Stimulated activated CD4-positive, alpha-beta T cell treated with anti-CD3 and anti-CD28 coated beads, Interleukin-15, amount 100 ng/mL, for 24 hours (primary cell): ENCODE results near the gene MPC2.
"Not testable (repeated sequence)": the region's sequence is repeated elsewhere in the genome, so short reads cannot be mapped to it uniquely, and the experiment has no call there.

Source experiments
- DNase-seq: peaks from one replicate; pipeline ENCODE4 v3.0.0-alpha.2; 2020

MPC2 gene

DNA sequence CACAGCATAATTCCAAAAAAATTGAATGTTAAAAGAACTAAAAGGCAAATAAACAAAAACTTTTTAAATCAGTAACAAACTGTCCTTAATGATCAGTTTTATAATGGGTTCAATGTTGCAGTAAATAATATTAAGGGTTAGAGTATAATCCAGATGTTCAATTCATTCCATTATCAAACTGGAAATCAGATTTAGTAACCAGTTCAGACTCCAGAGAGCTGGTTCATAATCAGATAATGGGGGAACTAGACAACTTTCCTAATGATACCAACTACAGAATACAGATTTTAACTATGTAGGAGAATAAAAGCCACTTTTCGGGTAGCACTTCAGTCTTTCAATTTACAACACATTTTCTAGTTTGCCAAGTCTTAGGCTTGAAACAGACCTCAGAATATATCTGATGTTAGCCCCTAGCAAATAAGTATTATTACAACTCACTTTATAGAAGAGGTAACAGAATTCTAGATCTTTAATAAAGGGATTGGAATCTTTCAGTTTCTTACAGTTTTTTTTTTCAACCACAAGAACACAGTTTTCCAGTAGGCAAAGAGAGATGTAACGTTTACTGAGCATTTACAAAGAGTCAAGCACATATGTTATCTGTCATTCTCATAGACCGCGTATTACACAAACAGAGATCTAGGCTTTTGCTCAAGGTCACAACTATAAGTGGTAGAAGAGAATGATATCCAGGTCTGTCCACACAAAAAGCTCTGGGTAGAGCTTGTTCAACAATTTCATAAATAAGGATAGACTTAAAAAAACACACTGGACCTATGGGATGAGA lies 2.3 kb downstream of the MPC2 start:
- no peak for DNase-seq

DNA sequence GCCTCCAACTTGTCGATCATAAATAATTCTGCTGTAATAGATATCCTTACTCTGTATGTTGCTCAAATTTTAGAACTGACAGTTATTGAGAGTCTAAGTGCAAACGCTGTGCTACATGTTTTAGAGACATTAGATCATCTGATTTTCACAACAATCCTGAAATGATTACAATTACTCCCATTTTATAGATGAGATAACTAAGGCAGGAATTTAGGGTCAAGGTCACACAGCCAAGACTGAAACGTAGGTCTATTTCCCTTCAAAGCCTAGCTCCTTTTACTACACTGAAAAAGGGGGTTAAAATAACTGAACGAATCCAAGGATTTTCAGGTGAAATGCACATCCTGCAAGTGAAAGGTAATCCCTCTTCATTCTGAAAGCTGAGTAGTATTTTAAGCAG lies 3.1 kb downstream of the MPC2 start:
- DNase-seq = no peak

DNA sequence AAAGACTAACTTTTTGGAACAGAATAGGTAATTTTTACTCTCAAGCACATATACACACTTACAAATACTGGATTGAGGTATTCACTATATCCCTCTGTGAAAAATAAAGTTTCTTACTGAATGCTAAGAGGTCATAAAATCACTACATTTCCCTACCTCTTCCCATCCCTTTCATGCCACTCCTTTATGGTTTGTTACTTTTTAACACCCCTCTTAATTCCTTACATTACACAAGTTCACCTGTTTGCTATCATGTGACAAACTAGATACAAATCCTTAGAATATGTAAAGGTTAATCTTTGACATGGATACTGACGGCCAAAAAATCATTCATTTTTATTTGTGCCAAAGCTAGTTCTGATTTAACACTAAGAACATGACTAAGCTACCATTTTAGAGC lies 7.1 kb downstream of the MPC2 start:
- no peak for DNase-seq

DNA sequence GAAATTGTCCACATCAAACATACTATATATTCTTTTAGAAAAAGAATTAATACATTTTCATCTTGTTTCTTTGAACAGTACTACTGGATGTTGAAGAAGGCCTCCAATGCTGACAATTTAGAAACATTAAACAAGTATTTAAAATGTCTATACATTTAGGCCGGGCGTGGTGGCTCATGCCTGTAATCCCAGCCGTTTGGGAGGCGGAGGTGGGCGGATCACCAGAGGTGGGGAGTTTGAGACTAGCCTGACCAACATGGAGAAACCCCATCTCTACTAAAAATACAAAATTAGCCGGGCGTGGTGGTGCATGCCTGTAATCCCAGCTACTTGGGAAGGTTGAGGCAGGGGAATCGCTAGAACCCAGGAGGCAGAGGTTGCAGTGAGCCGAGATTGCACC lies 8.0 kb downstream of the MPC2 start:
- not testable (repeated sequence) for DNase-seq

DNA sequence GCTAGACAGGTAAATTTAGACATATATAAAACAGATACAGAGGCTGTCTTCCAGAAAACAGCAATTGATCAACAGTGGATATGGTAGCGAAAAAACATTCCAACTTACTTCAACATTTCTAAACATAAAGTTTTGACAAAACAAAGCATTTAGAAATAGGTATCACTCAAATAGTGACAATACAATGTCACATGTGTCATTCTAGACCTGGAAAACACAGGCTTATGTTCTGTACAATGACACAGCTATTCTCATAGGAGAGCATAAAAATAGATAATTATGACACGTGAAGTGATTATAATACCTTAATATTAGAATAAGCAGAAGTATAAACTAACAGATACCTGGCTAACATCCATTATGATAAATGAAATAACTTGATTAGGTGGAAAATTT lies 8.4 kb downstream of the MPC2 start:
- no peak for DNase-seq

DNA sequence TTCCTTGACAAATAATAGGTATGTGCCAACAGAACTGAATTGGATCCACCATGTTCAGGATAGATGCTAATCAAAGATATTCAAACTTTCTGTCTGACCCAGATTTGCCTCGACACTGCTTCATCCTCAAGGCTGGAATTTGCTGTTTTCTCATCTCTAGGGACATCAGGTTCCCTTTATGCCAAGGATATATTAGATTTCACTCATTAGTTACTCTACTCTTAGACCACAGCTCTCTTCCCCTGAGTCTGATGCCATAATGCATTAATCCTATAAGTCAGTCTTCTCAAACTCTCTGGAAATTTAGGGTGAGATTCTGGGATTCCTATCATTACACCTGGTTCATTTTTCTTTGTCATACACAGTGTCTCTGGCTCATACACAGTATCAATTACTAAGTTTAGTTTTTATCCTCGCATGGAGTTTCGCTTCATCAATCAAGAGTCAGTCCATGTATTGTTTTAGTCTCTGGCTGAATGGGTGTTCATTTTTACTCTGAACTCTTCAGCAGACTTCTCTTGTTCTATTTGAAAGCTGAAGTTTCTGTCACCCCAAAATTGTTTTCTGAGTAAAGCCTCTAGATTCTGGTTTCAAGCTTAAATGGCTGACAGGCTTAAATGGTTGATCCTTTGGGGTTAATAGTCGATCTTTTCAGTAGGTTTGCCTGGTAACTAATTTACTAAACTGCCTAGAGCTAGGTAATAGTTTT lies 9.7 kb downstream of the MPC2 start:
- no peak for DNase-seq

DNA sequence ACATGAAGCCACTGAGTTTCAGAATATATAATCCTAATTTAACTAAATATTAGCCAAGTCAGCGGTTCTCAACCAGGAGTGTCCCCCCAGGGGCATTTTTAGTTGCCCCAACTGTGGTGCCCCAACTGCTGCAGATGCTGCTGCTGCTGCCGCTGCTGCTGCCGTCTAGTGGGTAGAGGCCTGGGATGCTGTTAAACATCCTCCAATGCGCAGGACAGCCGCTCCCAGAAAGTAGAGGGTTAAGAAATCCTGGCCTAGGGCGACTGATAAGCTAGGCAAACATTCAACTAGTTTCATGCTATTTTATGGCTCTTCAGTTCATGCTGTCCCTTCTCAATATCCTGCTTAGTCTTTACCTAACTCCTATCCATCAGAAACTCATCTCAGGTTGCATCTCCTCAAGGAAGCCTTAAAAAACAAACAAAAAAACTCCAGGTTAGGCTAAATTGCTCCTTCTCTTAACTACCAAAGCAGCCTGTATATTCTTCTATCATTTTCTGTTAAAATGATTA lies 10.3 kb downstream of the MPC2 start:
- DNase-seq = no peak

DNA sequence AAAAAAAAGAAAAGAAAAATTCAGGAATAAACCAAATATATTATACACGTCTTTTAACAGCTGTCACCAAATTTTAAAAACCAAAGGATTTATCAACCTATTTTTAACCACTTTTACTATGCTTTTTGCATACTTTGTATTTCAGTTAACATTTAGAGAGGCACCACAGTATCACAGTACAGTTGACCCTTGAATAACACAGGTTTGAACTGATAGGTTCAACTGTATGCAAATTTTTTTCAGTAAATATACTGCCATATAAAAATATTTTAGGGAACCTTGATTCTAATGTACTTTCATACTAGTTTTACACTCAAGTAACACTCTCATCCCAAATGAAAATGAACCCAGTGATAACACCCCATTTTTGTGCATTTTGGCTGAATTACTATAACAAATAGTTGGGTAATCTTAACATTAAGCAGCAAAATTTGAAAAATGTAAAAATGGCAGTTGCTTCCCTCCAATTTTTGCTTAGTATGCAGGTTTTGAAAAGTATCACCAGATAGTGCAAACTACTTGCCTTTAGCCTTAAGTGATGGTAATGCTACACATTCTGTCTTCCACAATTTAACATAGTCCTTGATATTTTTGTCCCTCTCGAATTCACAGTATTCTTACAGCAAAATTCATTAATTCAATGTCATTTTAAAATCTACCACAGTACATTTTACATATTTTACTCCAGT lies 12.2 kb downstream of the MPC2 start:
- DNase-seq = no peak

DNA sequence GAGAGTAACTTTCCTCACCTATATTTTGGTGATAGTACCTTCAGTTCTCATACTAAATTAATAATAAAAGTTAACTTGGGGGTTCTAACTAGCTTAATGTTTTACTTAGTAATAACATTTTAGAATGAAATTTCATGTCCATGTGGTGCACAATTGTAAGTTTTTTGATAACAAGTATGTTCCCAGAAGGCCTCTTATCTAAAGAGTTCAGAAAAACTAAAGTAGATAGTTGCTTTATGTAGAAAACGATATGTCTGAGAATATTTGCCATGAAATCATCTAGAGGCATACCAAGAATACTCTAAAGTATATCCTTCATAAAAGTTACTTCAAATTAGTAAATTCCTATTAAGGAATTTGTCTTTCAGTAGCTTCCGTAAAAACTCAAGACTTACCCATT lies 12.8 kb downstream of the MPC2 start:
- no peak for DNase-seq

DNA sequence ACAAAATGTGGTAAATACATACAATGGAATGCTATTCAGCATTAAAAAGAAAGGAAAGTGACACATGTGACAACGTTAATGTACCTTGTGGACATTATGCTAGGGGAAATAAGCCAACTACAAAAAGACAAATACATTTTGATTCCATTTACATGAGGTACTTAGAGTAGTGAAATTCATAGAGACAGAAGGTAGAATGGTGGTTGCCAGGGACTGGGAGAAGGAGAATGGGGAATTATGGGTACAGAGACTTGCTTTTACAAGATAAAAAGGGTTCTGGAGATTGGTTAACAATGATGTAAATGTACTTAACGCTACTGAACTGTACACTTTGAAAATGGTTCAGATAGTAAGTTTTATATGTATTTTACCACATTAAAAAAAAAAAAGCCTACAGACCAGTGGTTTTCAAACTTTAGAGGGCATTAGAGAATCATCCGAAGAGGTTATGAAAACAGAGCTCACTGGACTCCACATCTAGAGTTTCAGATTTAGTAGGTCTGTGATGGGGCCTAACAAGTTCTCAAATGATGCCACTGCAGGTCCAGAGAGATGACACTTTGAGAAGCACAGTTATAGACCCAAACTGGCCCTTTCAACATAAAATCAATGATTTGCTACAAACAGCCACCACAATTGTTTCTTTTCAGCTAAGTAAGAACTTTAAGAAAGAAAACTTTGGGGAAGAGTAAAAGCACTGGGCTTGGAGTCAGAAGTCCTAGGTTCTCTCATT lies 13.4 kb downstream of the MPC2 start:
- no peak for DNase-seq

DNA sequence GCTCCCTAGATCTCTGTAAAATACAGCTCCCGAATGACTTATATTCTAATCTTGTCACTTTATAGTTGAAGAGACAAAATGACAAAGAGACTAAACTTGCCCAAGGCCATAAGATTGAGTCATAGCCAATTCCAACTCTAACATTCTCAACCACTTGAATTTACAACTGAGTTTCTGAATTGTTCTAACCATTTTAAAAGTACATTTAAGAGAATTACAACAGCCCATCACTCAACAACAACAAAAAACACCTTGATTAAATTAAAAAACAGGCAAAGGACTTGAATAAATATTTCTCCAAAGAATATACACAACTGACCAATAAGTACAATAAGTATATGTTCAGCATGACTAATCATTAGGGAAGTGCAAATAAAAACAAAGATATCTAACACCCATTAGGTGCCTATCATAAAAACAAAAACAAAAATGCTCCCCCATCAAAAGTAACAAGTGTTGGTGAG lies 14.2 kb downstream of the MPC2 start:
- no peak for DNase-seq

DNA sequence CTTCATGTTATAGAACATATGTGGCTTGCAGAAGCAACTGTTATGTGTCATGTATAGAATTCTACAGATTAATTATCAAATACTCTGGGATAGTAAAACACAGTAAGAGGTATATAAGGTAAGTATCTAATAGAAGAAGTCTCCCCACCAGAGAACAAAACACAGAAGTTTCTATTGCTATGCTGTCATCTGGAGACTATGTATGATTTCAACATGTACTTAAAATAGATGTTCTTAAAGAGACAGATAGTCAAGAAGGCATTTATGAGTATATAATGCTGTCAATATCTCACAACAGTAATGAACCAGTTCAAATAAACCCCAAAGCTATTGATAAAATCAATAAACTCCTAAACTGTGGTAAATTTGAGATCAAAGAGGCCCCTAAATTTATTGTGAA lies 14.8 kb downstream of the MPC2 start:
- no peak for DNase-seq

DNA sequence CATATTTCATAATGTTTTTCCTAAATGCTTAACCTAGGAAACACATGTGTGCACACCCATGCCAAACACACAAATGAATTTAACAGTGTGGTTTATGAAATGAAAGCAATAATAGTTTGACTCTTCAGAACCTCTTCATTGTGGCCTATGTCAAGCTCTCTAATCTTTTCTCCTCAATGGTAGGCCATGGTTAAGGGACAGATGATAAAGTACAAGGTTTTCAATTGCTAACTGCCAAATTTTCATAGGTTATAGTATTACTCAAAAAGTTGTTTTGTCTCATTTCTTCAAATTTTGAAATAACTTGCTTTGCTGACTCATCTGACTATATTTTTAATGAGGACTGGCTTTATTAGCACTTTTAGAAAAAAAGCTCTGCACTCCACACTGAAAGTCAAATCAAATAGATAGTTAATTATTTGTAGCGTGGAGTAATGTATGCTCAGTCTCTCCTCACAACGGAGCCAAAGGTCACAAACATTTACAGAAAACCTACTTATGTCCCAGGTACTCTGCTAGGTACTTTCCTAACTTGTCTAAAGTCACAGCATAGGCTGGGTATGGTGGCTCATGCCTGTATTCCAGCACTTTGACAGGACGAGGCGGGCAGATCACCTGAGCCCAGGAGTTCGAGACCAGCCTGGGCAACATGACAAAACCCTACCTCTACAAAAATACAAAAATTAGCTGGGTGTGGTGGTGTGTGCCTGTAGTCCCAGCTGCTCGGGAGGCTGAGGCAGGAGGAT lies 19.9 kb downstream of the MPC2 start:
- DNase-seq = no peak

DNA sequence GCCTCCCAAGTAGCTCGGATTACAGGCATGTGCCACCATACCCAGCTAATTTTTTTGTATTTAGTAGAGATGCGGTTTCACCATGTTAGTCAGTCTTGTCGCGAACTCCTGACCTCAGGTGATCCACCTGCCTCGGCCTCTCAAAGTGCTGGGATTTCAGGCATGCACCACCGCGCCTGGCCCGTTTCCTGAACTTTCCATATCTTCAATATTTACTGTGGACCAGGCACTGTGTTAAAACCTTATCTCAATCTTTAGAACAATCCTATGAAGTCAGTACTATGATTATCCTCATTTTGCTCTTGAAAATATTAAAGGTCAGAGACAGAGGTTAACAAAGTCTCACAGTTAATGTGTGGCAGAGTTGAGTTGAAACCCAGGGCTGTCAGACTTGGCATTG lies 21.3 kb downstream of the MPC2 start:
- DNase-seq = no peak

DNA sequence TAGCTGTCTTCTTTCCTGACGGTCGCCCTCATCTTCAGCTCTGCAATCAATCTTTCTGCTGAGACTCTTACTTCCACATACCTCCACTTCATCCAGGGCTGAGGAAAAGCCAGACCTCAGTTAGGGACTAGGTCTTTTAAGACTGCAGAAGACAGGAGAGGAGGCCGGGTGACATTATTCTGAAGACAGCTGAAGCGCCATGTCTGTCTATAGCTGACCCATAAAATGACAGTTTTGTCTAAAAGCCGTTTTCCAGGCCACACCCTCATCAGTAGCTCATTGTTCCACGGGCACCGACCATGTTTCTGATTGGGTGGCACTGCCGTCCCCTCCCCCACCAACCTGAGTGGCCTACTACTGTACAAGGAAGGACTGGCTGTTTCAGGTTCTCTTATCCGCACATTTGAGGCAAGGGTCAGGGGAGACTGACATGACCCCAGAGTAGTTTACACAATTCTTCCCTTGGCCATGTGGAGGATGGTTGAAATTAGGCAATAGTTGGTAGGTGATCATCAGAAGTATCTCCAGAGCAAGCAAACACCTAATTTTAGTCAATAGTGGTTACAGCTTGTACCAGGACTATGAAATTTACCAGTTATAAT lies 22.9 kb downstream of the MPC2 start, which contains the start of gene ADCY10:
ADCY10 (minus strand) TSS at position 240 of the 602 bp plus-strand sequence. CDS start 8,994 bp downstream, outside the sequence.
- DNase-seq = no peak

DNA sequence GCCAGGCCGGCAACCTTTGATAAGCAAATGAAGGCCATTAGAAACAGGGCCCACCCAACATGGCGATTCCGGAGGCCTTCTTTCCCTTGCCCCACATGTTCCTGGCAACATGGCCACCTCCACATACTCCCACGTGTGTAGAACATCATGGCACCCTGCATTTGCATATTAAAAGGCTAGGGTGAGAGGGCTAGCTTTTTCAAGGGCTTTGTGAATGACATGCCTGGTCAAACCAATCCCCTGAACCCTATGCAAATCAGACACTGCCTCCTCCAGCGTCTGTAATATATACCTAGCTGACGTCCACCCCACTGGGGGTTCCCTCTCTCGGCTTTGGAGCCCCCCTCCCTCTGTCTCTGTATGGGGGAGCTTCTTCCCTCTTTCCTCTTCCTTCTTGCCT lies 24.6 kb downstream of the MPC2 start:
- no peak for DNase-seq

DNA sequence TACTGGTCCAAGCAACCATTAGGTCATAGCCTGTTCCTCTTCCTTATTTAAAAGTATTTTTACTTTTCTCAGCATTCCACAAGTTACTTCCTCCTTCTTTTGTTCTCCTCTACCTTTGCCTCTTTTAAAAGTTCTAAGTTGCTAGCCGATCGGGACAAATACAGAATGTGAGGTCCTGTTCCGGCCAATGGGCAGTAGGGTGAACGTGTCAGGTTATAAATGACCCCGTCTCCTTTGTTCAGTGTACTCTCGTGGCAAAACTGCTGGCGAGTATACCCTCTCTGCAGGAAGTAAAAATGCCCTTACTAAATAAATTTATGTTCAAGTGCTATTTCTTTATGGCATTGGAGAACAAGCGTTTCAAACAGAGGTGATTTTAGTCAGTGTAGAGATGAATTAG lies 25.5 kb downstream of the MPC2 start:
- no peak for DNase-seq

DNA sequence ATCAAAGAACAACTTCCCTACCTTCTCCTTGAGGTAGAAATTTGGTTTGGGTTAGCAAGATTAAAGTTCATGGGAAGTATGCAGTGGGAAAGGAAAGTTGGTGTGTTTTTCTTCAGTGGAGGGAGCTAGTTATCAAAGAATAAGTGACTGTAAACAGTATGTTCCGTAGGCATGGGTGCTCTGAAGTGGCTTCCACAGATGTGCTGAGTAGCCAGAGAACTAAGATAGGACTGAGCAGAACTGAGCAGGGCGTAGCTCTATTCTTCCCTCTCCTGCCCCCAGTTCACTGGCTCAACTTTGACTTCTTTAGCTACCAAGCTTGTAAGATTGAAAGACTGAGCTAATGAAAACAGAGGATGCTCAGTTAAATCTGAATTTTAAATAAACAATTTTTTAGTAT lies 26.3 kb downstream of the MPC2 start:
- no peak for DNase-seq

DNA sequence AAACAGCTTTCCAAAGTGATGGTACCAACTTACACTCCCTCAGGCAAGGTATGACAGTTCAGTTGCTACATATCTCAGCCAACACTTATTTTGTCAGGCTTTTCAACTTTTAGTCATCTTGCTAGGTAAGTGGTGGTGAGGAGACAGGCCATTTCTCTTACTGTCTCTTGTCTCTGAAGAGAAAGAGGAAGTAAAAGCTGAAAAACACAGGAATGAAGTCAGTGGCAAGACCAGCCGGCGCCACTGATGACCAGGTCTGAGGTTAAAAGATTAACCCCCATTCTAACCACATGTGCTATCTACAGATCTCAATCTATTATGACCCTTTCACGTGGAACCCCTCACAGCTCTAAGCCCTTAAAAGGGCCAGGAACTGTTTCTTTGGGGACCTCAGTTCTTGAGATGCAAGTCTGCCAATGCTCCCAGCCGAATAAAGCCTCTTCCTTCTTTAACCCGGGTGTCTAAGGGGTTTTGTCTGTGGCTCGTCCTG lies 27.1 kb downstream of the MPC2 start:
- no peak for DNase-seq

DNA sequence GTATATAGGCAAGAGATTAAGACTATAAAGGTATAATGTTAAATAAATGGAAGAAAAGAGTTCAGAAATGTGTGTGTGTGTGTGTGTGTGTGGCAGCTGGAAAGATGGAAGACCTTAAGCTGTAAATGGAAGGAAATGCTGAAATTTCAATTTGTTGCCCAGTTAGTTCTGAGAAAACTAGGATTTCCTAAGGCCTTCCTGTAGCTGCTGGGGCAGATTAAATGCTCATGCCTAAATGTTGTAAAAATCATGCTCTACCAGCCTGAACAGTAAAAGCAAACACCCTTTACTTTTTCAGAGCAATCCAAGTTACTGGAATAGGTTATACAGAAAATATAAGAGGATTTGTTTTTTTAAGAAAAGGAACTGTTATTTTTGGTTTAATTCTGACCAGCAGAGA lies 31.2 kb downstream of the MPC2 start:
- no peak for DNase-seq

DNA sequence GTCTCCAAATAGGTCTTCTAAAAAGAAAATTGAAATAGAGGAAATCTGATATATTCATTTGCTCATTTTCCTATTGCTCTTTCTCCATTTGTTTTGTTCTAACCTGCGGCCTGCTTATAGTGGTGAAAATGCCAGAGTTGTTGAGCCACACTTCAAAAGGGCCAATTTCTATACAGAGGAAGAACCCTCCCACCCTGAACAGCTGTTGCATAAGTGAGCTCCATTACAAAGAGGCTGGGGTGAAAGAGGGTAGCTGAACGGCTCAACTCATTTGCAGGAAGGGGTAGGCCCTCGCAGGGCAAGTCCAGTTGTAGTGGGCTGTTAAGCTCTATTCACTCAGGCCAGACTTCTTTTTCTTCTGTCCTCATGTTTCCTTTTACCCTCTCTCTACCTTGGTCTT lies 31.7 kb downstream of the MPC2 start:
- DNase-seq = no peak
